Inflammatory macrophage (primary cell): ENCODE data around the gene HDGFL2.
"Not testable (repeated sequence)": the region's sequence is repeated elsewhere in the genome, so short reads cannot be mapped to it uniquely, and the experiment has no call there.

ENCODE experiments used
- DNase-seq, 2 donors: peaks; one replicate each; pipeline ENCODE4 v3.0.0-alpha.2; 2020 to 2022

The HDGFL2 gene

GRCh38 chr19:4516939-4517300, 44.8 kb downstream of the HDGFL2 start:
- DNase-seq: no peak

- no peak for DNase-seq
Measured at GRCh38 chr19:4517451-4518057, 45.5 kb downstream of the HDGFL2 start.

DNA sequence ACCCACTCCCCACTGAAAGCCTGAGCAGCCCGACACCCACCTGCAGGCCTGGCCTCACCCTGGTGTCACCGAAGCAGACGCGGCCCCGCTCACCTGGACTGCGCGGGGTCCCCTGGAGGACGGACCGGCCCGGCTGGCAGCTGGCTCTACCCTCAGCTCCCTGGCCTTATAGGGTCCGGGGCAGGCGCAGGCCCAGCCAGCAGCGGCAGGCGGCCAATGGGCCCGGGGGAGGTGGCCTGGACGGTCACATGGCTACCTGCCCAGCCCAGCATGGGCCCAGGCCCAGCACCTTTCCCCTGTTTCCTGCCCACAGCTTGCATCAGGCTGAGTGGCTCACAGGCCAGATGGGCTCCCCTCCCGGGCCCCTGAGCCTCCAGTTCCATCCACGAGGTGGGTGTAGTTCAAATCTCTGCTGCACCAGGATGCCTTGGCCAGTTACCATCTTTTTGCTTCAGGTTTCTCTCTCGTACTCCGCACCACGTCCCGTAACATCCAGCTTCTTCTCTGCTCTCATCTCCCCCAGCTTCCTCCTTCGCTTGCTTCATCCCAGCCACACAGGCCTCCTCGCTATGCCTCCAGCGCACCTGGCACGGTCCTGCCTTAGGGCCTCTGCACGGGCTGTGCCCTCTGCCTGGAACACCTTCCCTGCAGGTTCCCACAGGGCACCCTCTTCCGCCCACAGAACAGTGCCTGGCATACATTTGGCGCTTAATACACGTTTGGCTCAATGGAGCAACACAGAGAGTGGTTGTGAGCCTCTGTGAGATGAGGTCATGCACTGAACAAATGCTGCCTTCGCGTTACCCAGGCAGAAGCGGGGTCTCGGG, 46.5 kb downstream of the HDGFL2 start, which contains the start of gene PLIN4:
Gene PLIN4, minus strand, starts transcription at position 142 of the 827 bp plus-strand sequence. CDS start 214 bp downstream, outside the sequence.
- DNase-seq: no peak

DNA sequence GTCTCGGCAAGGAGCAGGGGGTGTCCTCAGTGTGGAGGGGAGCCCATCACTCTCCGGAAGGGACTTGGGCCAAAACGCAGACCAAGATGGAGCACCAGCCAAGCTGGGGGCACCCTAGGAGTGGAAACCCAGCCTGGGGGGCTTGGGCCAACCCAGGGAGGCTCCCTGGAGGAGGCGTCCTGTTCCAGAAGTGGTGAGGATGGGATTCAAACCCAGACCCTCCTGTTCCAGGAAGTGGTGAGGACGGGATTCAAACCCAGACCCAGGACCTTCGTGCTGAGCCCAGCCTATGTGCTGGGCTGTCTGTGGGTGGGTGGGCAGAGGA, 47.0 kb downstream of the HDGFL2 start:
- no peak for DNase-seq

DNA sequence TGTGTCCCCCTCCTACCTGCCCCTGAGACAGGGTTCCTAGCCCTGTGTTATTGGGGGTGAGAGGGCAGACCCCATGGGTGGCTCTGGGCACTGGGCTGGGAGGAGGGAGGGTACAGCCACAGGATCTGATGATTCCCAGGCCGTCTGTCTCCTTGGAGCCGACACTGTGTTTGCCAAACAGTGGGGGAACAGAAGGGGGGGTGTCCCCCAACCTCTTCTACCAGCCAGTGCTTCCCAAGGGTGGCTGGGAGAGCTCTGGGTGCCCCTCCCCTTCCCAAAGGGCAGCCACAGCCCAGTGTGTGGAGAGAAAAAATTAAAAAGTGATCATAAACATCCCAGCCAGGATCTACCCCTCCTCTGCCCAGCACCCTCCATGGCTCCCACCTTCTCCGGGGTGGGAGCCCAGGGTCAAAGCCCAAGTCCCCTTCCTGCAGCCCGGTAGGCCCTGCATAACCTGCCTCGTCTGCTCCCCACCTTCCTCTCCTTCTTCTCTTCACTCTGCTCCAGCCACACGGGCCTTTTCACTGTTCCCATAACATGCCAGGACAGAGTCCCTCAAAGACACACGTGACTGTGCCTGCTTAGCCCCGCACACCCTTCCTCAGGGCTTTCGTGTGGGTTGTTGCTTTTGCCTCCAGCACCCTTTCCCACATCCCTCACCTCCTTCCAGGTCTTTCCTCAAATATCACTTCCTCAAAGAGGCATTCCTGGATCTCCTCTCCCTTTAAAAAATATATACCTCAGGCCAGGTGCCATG, 47.6 kb downstream of the HDGFL2 start:
- DNase-seq: no peak

GRCh38 chr19:4521170-4521887, 49.2 kb downstream of the HDGFL2 start:
- no peak for DNase-seq

- DNase-seq: no peak
Measured at GRCh38 chr19:4521888-4522242, 49.8 kb downstream of the HDGFL2 start.

DNA sequence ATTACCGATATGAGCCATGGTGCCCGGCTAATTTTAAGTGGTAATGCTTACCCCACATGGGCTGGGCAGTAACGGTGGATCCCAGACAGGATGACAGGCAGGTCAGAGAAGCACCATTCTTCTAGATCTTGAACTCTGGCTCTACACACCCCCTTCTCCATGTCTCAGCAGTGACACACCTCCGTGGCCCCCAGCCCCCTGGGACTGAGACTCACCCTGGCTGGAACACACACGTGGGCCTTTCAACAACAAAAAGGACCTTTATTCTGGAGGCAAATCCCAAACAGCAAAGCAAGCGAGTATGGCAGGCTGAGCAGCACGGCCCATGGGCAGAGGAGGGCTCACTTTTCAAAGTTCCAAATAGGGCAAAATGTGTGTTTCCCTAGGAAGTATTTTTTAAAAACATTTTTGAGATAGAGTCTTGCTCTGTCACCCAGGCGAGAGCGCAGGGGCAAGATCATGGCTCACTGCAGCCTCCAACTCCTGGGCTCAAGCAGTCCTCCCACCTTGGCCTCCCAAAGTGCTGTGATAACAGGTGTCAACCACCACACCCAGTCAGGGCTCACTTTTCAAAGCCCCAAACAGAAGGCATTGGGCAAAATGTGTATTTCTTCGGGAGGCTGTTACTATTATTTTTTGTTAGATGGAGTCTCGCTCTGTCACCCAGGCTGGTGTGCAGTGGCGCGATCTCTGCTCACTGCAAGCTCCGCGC, 50.4 kb downstream of the HDGFL2 start:
- no peak for DNase-seq

- DNase-seq: peak; percentile 43 to 67
Measured at GRCh38 chr19:4523306-4524110, 51.4 kb downstream of the HDGFL2 start.

DNA sequence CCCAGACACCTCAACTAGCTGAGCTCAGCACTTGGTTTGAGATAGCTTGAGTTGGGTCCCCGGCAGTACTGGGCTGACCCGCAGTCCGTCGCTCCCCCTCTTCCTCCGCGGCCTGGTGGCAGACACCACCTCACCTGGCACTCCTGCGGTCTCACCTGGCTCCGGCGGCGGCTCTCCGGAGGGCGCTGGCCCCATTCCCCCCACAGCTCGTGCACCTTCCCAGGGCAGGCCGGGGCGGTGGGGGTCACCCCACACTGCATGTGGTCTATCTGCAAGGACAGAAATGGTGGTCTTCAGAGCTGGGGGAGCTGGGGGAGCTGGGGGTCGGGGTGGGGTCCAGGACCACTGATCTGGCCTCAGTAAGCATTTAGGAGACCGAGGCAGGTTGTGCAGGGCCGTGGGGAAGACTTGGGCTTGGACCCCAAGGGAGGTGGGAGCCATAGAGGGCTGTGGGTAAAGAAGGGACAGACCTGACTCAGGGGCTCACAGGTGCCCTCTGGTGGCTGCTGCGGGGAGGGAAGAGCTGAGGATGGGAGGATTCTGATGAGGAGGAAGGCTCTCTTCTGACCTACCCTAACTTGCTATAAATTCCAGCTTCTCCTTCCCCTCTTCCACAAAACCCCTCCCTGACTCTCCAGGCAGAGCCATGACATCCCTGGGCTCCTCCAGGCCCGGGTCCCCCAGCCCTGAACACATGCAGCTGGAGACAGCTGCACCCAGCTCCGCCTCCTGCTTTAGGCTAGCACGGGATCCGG, 52.9 kb downstream of the HDGFL2 start:
- DNase-seq: peak; percentile 66 to 67

GRCh38 chr19:4525563-4526002, 53.5 kb downstream of the HDGFL2 start:
- DNase-seq: no peak

DNA sequence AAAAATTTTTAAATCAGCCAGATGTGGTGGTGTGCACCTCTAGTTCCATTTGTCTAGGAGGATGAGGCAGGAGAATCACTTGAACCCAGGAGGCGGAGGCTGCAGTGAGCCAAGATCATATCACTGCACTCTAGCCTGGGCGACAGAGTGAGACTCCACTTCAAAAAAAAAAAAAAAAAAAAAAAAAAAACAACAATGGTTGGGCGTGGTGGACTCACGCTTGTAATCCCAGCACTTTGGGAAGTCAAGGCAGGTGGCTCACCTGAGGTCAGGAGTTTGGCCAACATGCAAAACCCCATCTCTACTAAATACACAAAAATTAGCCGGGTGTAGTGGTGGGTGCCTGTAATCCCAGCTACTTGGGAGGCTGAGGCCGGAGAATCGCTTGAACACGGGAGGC, 55.3 kb downstream of the HDGFL2 start:
- not testable (repeated sequence) for DNase-seq

GRCh38 chr19:4528843-4529242, 56.7 kb downstream of the HDGFL2 start:
- DNase-seq: no peak

GRCh38 chr19:4529924-4530522, 57.9 kb downstream of the HDGFL2 start:
- DNase-seq: no peak

GRCh38 chr19:4531562-4532165, 59.6 kb downstream of the HDGFL2 start:
- DNase-seq: no peak

- no peak for DNase-seq
Measured at GRCh38 chr19:4533334-4533733, 61.2 kb downstream of the HDGFL2 start.

- DNase-seq: no peak
Measured at GRCh38 chr19:4533835-4534424, 61.8 kb downstream of the HDGFL2 start.

DNA sequence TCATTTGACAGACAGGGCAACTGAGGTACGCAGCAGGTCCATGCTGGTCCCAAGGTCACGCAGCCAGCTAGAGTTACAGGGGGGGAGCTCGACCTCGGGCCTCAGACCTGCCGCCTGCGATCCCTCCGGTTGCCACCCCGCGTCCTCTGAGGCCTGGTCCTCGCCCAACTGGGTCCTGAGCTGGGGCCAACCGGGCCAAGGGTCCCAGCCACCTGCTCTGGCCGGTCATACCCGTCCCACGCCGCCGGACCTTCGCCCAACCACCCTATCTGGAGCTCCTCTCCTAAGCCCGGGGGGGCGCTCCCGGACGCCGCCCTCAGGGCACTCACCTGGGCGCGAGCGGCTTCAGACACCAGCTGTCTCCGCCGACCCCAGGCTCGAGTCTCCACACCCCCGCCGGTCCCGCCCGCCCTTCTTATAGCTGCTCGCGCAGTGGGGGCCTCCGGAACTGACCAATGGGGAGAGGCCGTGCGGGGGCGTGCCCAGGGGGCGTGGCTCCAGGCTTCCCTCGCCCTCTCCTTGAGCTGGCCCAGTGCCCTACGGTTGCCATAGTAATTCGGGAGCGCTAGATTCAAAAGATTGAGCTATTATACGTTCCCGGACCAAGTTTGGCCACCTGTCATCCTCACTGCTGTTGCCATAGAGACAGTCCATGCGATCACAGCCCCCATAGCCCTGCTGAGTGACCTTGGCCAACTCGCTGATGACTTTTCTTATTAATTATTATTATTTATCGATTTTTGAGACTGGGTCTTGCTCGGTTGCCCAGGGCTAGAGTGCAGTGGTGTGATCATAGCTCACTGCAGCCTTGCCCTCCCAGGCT, 63.0 kb downstream of the HDGFL2 start, which contains the start of gene PLIN5:
Gene PLIN5, minus strand, starts transcription at position 389 of the 823 bp plus-strand sequence. CDS start 1,150 bp downstream, outside the sequence.
- peak; percentile 59 to 64 for DNase-seq
